RWPE2 (cell line): Measurements from ENCODE around the gene DNM2.
"Not testable (repeated sequence)": the region's sequence is repeated elsewhere in the genome, so short reads cannot be mapped to it uniquely, and the experiment has no call there.

Experiments used
- ATAC-seq: fragments of 200-7000 bp; cut with Tn5 transposase; 3 replicates; pipeline ENCODE4 v1.9.1; 2021; ENCODE audit warnings: low read depth
- DNase-seq: peaks from one replicate; pipeline ENCODE4 v3.0.0-alpha.2; 2020; ENCODE audit warnings: low spot score
- H3K27ac ChIP-seq: fragments of 450-650 bp; 2 replicates; pipeline ENCODE4 v1.5.1; 2017; ENCODE audit warnings: mild to moderate bottlenecking; ENCODE audit not compliant: poor library complexity, severe bottlenecking
- H3K27me3 ChIP-seq: fragments of 250-450 bp; sonication (Bioruptor Pico); 2 replicates; pipeline ENCODE4 v1.5.1; 2021; ENCODE audit warnings: mild to moderate bottlenecking, moderate library complexity; ENCODE audit not compliant: insufficient read depth, poor library complexity, severe bottlenecking
- H3K36me3 ChIP-seq: fragments of 250-450 bp; sonication (Bioruptor Pico); 2 replicates; pipeline ENCODE4 v1.5.1; 2020; ENCODE audit warnings: low read depth, mild to moderate bottlenecking, moderate library complexity
- H3K4me1 ChIP-seq: fragments of 250-450 bp; sonication (Bioruptor Pico); 2 replicates; pipeline ENCODE4 v1.5.1; 2021; ENCODE audit warnings: mild to moderate bottlenecking, moderate library complexity; ENCODE audit not compliant: insufficient read depth, poor library complexity, severe bottlenecking
- H3K4me3 ChIP-seq: fragments of 250-450 bp; sonication (Bioruptor Pico); 2 replicates; pipeline ENCODE4 v1.5.1; 2021; ENCODE audit warnings: mild to moderate bottlenecking, moderate library complexity; ENCODE audit not compliant: severe bottlenecking
- H3K9me3 ChIP-seq: fragments of 250-450 bp; sonication (Bioruptor Pico); 2 replicates; pipeline ENCODE4 v1.5.1; 2021; ENCODE audit warnings: mild to moderate bottlenecking, moderate library complexity; ENCODE audit not compliant: severe bottlenecking
- TF ChIP-seq, protein P1 (sequence below): fragments of 450-650 bp; IDR thresholded peaks from one replicate; pipeline ENCODE4 v1.5.1; 2017; ENCODE audit warnings: mild to moderate bottlenecking, moderate library complexity; ENCODE audit not compliant: poor library complexity, severe bottlenecking

Gene DNM2

DNA sequence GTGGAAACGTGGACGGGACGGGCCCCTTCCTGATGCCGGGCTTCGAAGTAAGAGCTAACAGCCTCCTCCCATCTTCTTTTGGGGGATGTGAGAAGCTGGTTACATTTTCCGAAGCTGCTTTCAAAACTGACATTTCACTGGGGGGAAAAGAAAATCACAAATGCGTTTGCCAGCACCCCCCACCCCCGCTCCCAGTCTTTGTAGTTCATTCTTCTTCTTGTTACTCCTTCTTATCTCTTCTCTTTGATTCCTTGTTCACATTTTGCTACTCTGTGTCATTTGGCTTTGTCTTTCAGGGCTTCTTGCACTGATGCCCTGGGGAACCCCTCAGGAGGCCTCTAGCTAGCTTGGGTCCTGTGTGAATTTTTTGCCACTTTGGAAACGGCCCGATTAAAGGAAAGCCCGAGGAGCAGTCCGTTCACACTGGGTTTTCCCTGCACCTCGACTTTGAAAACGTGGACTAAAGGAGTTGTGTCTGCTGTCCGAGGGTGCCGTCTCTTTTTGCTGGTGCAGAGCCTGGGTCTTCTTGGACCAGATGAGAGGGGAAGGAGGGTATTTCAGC, 154.7 kb downstream of the DNM2 start:
- no peaks in the 10 kb centered on the region for H3K9me3 ChIP-seq
- ATAC-seq (no peak), DNase-seq (no peak)
- peak overlapping the region; percentile 100 for H3K4me3 ChIP-seq
- peaks cover 4% of the 10 kb centered on the region; the same call in 1 of the 2 replicates for H3K36me3 ChIP-seq
- TF ChIP-seq, protein P1, sequence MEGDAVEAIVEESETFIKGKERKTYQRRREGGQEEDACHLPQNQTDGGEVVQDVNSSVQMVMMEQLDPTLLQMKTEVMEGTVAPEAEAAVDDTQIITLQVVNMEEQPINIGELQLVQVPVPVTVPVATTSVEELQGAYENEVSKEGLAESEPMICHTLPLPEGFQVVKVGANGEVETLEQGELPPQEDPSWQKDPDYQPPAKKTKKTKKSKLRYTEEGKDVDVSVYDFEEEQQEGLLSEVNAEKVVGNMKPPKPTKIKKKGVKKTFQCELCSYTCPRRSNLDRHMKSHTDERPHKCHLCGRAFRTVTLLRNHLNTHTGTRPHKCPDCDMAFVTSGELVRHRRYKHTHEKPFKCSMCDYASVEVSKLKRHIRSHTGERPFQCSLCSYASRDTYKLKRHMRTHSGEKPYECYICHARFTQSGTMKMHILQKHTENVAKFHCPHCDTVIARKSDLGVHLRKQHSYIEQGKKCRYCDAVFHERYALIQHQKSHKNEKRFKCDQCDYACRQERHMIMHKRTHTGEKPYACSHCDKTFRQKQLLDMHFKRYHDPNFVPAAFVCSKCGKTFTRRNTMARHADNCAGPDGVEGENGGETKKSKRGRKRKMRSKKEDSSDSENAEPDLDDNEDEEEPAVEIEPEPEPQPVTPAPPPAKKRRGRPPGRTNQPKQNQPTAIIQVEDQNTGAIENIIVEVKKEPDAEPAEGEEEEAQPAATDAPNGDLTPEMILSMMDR: no peak
- no peaks in the 10 kb centered on the region for H3K27me3 ChIP-seq
- peaks cover 6% of the 10 kb centered on the region for H3K4me1 ChIP-seq
- H3K27ac ChIP-seq: peak overlapping the region; percentile 74

DNA sequence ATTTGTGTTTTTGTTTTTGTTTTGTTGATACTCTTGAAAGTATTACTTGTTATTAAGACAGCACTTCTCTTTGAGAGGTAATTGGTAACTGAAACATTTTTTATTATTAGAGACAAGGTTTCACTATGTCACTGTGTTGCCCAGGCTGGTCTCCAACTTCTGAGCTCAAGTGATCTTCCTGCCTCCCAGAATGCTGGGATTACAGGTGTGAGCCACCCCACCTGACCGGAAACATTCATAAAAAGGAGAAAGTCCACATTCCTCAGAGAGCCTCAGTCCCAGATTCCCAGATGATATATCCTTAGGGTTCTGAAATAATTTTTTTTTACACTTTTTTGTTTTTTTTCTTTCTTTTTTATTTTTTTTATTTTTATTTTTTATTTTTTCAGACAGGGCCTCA, 156.1 kb downstream of the DNM2 start:
- Histone ChIP-seq H3K27ac (no peak overlapping the region), H3K4me1 (peaks cover 8% of the 10 kb centered on the region), H3K27me3 (no peaks in the 10 kb centered on the region), H3K9me3 (no peaks in the 10 kb centered on the region), H3K4me3 (no peak overlapping the region), H3K36me3 (peaks cover 4% of the 10 kb centered on the region; the same call in 1 of the 2 replicates)
- ATAC-seq: no peak
- no peak for DNase-seq
- TF ChIP-seq, protein P1: no peak

- Histone ChIP-seq H3K4me3 (no peak overlapping the region), H3K27ac (no peak overlapping the region), H3K4me1 (peaks cover 10% of the 10 kb centered on the region)
Measured at GRCh38 chr19:10876459-10877240, 158.8 kb downstream of the DNM2 start.

GRCh38 chr19:10877608-10878007, 159.7 kb downstream of the DNM2 start:
- not testable (repeated sequence) for H3K4me3 ChIP-seq, DNase-seq, H3K4me1 ChIP-seq, H3K27me3 ChIP-seq, H3K9me3 ChIP-seq, H3K36me3 ChIP-seq, ATAC-seq
- peak overlapping the region; percentile 0 for H3K27ac ChIP-seq

More at GRCh38 chr19:10876459-10877240, 158.8 kb downstream of the DNM2 start:
- no peaks in the 10 kb centered on the region for H3K9me3 ChIP-seq
- ATAC-seq: no peak
- H3K27me3 ChIP-seq: no peaks in the 10 kb centered on the region
- DNase-seq: no peak
- TF ChIP-seq, protein P1: no peak
- H3K36me3 ChIP-seq: peaks cover 4% of the 10 kb centered on the region; the same call in 1 of the 2 replicates

- DNase-seq: no peak
- peak overlapping the region; percentile 0 for H3K27ac ChIP-seq
- H3K4me1 ChIP-seq: peaks cover 6% of the 10 kb centered on the region
- TF ChIP-seq, protein P1: no peak
- no peak overlapping the region for H3K4me3 ChIP-seq
- no peak for ATAC-seq
- H3K36me3 ChIP-seq: peaks cover 4% of the 10 kb centered on the region; the same call in 1 of the 2 replicates
- no peaks in the 10 kb centered on the region for H3K9me3 ChIP-seq
- no peaks in the 10 kb centered on the region for H3K27me3 ChIP-seq
Measured at GRCh38 chr19:10878253-10878652, 160.4 kb downstream of the DNM2 start.
